ENCODE measurements around the gene ZNF143.

Gene ZNF143

DNA sequence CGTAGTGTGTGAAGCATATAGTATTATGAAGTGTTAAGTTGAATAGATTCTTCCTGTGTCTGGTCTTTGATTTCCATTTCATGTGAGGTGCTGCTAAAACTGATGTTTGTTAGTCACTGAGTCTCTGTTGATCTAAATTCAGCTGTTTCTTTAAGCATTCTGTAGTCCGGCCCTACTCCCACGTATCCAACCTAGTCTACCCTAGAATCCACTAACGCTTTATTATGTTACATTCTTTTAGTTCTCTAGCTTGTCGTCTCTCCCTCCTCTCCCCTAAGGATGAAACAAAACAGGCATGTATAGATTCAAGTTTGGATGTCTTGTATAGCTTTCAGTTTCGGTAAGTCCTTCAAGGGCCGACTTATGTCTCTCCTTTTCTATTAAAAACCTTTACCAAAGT is 116.7 kb downstream of the ZNF143 start:
- TF ChIP-seq TAF1 (IDR thresholded peaks at IDR 0.05; ENCODE audit: borderline replicate concordance, insufficient read depth, low read length) (no peak), POLR2AphosphoS5 (IDR thresholded peaks at IDR 0.05; ENCODE audit: low read depth, low read length) (no peak), FOXP2 (optimal IDR thresholded peaks at IDR 0.05; ENCODE audit: borderline replicate concordance, extremely low read depth, extremely low read length, insufficient read depth) (no peak), SIN3A (IDR thresholded peaks at IDR 0.05; ENCODE audit: borderline replicate concordance, insufficient read depth, low read length) (no peak)
- TF ChIP-seq, protein P1, sequence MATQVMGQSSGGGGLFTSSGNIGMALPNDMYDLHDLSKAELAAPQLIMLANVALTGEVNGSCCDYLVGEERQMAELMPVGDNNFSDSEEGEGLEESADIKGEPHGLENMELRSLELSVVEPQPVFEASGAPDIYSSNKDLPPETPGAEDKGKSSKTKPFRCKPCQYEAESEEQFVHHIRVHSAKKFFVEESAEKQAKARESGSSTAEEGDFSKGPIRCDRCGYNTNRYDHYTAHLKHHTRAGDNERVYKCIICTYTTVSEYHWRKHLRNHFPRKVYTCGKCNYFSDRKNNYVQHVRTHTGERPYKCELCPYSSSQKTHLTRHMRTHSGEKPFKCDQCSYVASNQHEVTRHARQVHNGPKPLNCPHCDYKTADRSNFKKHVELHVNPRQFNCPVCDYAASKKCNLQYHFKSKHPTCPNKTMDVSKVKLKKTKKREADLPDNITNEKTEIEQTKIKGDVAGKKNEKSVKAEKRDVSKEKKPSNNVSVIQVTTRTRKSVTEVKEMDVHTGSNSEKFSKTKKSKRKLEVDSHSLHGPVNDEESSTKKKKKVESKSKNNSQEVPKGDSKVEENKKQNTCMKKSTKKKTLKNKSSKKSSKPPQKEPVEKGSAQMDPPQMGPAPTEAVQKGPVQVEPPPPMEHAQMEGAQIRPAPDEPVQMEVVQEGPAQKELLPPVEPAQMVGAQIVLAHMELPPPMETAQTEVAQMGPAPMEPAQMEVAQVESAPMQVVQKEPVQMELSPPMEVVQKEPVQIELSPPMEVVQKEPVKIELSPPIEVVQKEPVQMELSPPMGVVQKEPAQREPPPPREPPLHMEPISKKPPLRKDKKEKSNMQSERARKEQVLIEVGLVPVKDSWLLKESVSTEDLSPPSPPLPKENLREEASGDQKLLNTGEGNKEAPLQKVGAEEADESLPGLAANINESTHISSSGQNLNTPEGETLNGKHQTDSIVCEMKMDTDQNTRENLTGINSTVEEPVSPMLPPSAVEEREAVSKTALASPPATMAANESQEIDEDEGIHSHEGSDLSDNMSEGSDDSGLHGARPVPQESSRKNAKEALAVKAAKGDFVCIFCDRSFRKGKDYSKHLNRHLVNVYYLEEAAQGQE (IDR thresholded peaks at IDR 0.05; ENCODE audit: insufficient read depth in 1 of 2, low read depth in 2 of 2, low read length in 2 of 2): no peak

Measured in PFSK-1 (cell line).